ENCODE results near the gene CALN1.
"Not testable (repeated sequence)": the region's sequence is repeated elsewhere in the genome, so short reads cannot be mapped to it uniquely, and the experiment has no call there.

CALN1 gene

DNA sequence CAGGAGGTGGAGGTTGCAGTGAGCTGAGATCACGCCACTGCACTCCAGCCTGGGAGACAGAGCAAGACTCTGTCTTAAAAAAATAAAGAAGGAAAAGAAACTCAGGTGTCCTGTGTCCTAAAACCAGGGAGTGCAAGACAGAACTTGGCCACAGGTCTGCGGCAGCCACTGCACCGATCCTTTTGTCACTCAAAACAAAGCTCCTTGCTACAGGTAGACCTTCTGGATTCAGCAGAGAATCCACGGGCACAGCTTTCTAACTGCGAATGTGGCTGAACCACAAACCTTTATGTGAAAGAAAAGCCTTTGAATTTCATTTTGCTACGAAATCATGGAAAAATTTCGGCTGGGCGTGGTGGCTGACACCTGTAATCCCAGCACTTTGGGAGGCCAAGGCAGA is 634.9 kb downstream of the CALN1 start:
- DNase-seq = no peak

- no peak for DNase-seq
Observed at GRCh38 chr7:71776726-71777125, 635.4 kb downstream of the CALN1 start.

- DNase-seq = no peak
Observed at GRCh38 chr7:71775648-71776047, 636.5 kb downstream of the CALN1 start.

DNA sequence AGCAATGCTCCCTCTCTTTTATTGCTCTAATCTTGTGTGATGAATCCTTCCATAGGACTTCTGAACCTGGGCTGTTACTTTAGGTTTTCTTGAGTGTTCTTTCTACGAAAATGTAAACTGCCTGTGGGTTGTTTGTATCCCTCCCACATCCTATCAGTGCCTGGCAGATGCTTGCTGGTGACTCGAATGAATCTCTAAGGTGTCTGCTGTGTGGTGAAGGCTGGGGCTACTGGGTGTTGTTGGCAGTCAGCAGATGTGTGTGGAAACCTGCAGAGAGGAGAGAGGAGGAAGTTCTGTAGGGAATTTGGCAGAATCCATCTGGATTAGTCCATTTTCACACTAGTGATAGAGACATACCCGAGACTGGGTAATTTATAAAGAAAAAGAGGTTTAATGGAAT is 639.4 kb downstream of the CALN1 start:
- DNase-seq = no peak

GRCh38 chr7:71770269-71770907 is 641.8 kb downstream of the CALN1 start:
- DNase-seq = no peak

DNA sequence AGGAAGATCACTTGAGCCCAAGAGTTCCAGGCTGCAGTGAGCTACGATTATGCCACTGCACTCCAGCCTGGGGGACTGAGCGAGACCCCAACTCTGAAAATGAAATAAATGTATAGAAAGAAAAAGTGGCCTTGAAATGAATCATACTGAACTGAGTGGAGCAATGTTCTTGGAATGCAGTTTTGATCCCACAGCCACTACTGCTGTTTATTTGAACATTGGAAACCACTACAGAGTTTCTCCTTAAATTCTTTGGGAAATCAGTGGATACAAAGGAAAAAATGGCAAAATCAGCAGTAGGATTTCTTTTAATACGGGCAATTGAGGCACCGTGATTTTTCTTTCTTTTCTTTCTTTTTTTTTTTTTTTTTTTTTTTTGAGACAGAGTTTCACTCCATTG is 642.8 kb downstream of the CALN1 start:
- DNase-seq = no peak

GRCh38 chr7:71768450-71768849 is 643.7 kb downstream of the CALN1 start:
- no peak for DNase-seq

GRCh38 chr7:71766016-71766415 is 646.1 kb downstream of the CALN1 start:
- no peak for DNase-seq

DNA sequence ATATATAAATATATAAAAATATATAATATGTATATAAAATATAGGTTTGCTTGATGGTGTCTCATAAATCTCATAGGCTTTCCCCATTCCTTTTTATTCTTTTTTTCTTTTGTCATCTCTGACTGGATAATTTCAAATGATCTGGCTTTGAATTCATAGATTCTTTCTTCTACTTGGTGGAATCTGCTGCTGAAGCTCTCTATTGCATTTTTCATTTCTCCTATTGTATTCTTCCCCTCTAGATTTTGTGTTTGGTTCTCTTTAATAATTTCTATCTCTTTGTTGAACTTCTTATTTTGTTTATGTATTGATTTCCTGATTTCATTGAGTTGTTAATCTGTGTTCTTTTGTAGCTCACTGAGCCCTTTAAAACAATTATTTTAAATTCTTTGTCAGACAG is 650.8 kb downstream of the CALN1 start:
- DNase-seq = no peak

- no peak for DNase-seq
Observed at GRCh38 chr7:71754828-71755227, 657.3 kb downstream of the CALN1 start.

DNA sequence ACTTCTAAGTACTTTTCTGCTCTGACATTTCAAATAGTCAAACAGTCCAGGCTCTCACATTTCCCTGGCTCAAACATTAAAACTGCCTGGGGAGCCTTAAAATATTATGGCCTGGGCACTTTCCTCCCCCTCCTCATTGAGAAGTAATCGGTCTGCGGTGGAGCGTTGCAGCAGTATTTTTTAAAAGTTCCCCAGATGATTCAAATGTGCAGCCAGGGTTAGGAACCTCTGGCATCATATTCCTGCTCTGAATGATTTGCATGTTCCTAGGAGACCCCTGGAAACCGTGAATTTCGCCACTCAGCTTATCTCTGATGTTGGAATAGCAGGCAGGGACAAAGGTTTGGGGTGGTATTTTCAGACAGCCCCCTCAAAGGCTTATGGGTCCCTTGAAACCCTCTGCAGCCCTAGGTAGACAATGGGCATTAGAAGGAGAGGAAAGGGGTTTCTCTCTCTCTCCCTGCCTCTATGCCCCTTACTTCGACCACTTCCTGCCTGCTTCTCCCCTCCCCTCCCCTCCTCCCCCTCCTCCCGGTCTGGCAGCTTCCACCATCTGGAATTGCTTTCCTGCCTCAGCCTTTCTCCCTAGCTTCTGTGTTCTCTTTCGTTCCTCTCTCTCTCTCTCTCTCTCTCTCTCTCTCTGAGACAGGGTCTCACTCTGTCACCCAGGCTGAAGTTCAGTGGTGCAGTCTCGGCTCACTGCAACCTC is 658.0 kb downstream of the CALN1 start:
- no peak for DNase-seq

DNA sequence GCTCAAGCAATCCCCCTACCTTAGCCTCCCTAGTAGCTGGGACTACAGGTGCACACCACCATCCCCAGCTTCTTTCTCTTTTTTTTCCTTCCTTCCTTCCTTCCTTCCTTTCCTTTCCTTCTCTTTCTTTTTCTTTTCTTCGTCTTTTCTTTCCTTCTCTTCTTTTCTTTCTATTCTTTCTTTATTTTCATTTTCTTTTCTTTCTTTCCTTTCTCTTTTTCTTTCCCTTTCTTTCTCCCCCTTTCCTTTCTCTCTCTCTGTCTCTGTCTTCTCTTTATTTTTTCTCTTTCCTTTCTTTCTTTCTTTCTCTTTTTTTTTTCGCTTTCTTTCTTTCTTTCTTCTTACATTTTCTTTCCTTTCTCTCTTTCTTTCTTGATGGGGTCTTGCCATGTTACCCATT is 658.9 kb downstream of the CALN1 start:
- no peak for DNase-seq

- peak; percentile 11 to 15 for DNase-seq
Observed at GRCh38 chr7:71752171-71752935, 659.8 kb downstream of the CALN1 start.

- DNase-seq = no peak
Observed at GRCh38 chr7:71750290-71750689, 661.8 kb downstream of the CALN1 start.

DNA sequence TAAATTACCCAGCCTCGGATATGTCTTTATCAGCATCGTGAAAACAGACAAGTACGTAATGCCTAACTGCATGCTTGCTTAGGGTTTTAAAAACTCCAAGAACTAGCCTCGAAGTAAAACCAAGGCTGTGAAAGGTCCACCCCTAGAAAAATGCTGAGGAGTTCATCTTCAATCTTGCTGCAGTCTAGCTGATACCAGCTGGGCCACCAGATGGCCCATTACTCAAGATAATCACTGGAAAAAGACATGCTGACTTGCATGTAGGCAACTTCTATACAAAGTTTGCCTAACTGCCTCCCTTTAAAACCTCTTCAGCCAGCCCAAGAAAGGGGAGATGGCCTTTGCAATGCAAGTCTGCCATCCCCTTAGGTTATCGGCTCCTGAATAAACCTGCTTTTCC is 666.1 kb downstream of the CALN1 start:
- no peak for DNase-seq

DNA sequence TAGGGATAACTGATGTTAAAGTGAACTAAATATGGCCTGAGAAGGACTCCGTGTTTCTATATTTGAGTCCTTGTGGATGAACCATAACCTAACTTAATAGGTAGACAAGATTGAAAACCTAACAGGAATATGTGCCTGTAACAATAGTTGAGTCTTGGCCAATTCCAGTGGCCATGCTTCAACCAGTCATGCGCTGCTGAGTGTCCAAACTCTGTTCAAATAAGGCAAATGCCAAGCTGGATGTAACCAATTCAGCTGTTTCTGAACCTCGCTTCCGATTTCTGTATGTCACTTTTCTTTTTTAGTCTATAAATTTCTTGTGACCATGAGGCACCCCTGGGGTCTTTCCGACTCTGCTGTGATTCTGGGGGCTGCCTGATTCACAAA is 672.0 kb downstream of the CALN1 start:
- DNase-seq = no peak

DNA sequence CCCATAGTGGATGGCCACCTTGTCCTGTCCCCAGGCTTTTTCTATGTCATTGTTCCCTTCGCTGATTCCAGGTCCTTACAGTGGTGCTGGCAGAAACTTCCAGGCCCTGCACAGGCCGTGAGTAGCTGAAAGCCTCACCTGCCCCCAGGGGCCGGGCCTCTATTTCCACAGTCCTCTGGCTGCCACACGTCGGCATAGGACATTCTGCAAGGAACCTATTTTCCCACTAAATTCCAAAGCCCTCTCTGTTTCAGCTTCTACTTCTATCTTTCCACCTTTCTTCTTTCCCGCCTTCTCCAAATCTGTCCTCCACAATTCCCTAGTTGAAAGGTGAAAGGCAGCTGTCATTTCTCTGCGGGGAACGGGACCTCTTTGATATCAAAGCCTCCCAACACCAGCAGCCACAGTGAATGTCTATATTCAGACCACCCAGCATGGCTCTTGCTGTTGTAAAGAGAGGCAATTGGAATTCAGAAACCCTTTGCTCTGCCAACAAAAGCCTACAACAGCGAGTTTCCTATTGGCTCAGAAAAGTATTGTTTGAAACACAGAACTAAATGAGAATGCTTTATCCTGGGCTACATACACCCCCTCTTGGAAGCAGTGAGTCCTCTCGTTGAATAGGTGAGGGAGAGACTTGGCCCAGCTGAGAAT is 672.5 kb downstream of the CALN1 start:
- DNase-seq = no peak

DNA sequence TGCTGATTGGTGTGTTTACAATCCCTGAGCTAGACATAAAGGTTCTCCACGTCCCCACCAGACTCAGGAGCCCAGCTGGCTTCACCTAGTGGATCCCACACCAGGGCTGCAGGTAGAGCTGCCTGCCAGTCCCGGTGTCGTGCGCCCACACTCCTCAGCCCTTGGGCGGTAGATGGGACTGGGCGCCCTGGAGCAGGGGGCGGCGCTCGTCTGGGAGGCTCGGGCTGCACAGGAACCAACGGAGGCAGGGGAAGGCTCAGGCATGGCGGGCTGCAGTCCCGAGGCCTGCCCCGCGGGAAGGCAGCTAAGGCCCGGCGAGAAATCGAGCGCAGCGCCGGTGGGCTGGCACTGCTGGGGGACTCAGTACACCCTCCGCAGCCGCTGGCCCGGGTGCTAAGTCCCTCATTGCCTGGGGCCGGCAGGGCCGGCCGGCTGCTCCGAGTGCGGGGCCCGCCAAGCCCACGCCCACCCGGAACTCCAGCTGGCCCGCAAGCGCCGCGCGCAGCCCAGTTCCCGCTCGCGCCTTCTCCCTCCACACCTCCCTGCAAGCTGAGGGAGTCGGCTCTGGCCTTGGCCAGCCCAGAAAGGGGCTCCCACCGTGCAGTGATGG is 674.1 kb downstream of the CALN1 start:
- DNase-seq = not testable (repeated sequence)

DNA sequence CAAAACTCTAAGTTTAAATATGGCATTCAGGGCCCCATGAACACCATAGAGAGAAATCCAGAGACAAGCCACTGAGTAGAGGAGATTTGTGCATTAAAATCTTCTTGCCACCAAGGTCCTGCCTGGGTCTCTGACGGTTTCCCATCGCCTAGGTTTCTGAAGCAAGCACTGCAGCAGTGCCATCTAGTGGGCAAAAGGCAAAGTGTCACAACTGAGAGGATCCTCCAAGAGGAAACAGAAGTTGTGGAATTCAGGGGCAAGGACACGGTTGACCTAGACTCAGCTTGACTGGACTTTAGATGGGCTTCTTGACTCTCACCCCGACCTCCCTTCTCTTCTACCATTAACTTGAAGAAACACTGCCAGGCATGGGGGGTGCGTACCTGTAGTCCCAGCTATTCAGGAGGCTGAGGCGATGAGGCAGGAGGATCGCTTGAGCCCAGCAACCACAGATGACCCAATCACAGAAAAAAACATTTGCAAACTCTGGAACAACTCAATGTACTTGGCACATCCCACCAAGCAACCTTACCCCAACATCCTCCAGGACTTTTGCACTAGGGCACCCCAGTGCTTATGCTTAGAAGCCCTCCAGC is 676.1 kb downstream of the CALN1 start:
- peak; percentile 32 to 61 for DNase-seq

GRCh38 chr7:71733107-71733870 is 678.8 kb downstream of the CALN1 start:
- DNase-seq = peak; percentile 26 to 36

- DNase-seq = no peak
Observed at GRCh38 chr7:71731740-71732139, 680.4 kb downstream of the CALN1 start.

Measured in NCI-H2081 (cell line).